PFSK-1 (cell line): Measurements from ENCODE around the gene SLAMF7.

Source experiments
- FOXP2 ChIP-seq: optimal IDR thresholded peaks from 2 replicates; pipeline ENCODE3; 2011; ENCODE audit warnings: borderline replicate concordance, control low read depth, inconsistent platforms; ENCODE audit not compliant: insufficient read depth; ENCODE audit errors: extremely low read length, extremely low read depth
- POLR2AphosphoS5 ChIP-seq: IDR thresholded peaks from 2 replicates; pipeline ENCODE4 v1.6.1; 2012; ENCODE audit warnings: low read depth, mild to moderate bottlenecking, control low read depth, low read length, moderate library complexity
- SIN3A ChIP-seq: IDR thresholded peaks from 2 replicates; pipeline ENCODE4 v1.6.1; 2012; ENCODE audit warnings: mild to moderate bottlenecking, low read length, moderate library complexity, borderline replicate concordance; ENCODE audit not compliant: insufficient read depth
- TAF1 ChIP-seq: IDR thresholded peaks from 2 replicates; pipeline ENCODE4 v1.6.1; 2012; ENCODE audit warnings: low read length, control low read depth, borderline replicate concordance; ENCODE audit not compliant: insufficient read depth
- TF ChIP-seq, protein P1 (sequence below), 2 experiments: IDR thresholded peaks; 2 replicates each; pipeline versions ENCODE4 v1.6.1 to v1.8.0; 2011 to 2012; ENCODE audit warnings: low read depth in 2 of 2, low read length in 2 of 2, control low read depth in 1 of 2, inconsistent platforms in 1 of 2, mild to moderate bottlenecking in 1 of 2, moderate library complexity in 1 of 2; ENCODE audit not compliant: insufficient read depth in 1 of 2

SLAMF7 gene

DNA sequence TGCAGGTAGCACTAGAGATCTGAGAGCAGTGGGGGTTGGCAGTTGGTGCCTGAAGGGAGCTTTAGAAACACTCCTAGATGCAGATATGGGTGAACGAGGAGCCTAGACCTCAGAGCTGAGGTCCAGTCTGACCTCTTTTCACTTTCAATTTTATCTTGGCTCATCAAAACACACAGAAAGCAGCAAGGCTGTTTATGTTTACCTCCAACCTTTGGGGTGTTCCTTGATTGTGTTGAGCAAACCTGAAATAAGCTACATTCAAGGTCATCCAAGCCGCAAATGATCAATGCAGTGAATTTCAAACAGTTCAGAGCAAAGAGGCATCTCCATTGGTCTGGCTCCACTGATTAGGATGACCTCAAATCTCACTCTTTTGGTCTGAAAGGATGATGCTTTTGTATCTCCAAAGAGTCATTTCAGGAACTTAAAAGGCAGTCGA is 58.2 kb downstream of the SLAMF7 start:
- TF ChIP-seq FOXP2 (no peak), SIN3A (no peak), POLR2AphosphoS5 (no peak), TAF1 (no peak)
- TF ChIP-seq, protein P1, sequence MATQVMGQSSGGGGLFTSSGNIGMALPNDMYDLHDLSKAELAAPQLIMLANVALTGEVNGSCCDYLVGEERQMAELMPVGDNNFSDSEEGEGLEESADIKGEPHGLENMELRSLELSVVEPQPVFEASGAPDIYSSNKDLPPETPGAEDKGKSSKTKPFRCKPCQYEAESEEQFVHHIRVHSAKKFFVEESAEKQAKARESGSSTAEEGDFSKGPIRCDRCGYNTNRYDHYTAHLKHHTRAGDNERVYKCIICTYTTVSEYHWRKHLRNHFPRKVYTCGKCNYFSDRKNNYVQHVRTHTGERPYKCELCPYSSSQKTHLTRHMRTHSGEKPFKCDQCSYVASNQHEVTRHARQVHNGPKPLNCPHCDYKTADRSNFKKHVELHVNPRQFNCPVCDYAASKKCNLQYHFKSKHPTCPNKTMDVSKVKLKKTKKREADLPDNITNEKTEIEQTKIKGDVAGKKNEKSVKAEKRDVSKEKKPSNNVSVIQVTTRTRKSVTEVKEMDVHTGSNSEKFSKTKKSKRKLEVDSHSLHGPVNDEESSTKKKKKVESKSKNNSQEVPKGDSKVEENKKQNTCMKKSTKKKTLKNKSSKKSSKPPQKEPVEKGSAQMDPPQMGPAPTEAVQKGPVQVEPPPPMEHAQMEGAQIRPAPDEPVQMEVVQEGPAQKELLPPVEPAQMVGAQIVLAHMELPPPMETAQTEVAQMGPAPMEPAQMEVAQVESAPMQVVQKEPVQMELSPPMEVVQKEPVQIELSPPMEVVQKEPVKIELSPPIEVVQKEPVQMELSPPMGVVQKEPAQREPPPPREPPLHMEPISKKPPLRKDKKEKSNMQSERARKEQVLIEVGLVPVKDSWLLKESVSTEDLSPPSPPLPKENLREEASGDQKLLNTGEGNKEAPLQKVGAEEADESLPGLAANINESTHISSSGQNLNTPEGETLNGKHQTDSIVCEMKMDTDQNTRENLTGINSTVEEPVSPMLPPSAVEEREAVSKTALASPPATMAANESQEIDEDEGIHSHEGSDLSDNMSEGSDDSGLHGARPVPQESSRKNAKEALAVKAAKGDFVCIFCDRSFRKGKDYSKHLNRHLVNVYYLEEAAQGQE (IDR thresholded peaks at IDR 0.05; ENCODE audit: insufficient read depth in 1 of 2, low read depth in 2 of 2, low read length in 2 of 2): no peak

DNA sequence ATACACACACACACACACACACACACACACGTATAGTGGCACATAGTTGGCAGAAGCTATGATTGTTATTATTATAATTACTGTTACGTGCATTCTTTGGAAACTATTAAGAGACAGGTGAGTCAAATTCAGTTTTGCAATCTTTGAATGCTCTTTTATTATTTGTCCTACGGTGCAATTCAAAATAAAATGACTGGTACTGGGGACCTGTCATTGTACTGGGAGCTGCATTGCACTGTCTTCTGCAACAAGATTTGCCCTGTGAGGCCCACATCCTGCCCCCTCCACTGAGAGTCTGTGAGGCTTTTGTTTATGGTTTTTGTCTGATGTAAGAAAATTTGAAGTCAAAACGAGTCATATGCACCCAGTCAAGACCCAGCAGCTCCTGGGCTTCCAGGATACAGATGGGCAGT is 58.8 kb downstream of the SLAMF7 start:
- TF ChIP-seq POLR2AphosphoS5: no peak
- TF ChIP-seq FOXP2: no peak
- TF ChIP-seq, protein P1 (IDR thresholded peaks at IDR 0.05; ENCODE audit: insufficient read depth in 1 of 2, low read depth in 2 of 2, low read length in 2 of 2): no peak
- TF ChIP-seq SIN3A: no peak
- TF ChIP-seq TAF1: no peak

DNA sequence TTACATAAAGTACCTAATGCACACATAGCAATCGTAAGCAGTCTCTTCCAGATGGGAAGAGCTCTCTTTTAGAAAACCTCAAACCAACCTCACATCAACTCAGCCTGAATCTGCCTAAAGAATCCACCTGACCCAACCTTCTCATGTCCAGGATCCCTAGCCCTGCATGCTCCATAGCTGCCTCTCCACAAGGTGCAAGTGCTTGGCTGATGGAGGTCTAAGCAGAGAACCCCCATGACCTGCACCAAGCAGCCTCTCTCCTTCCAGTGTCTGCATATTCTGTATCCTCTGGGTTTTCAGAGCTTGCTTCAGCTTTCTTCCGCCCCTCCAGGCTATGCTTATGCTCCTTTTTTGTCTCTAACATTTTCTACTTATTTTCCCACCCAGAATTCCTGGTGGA is 59.4 kb downstream of the SLAMF7 start:
- TF ChIP-seq, protein P1 (IDR thresholded peaks at IDR 0.05; ENCODE audit: insufficient read depth in 1 of 2, low read depth in 2 of 2, low read length in 2 of 2): no peak

DNA sequence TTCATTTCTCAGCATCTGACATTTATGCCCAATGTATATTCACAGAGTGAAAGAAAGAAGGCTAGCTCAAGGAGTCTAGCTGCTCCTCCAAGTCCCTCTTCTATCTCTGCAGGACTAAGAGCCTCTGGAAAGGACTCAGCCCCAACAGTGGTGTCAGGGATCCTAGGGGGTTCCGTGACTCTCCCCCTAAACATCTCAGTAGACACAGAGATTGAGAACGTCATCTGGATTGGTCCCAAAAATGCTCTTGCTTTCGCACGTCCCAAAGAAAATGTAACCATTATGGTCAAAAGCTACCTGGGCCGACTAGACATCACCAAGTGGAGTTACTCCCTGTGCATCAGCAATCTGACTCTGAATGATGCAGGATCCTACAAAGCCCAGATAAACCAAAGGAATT is 60.6 kb downstream of the SLAMF7 start:
- TF ChIP-seq SIN3A (no peak), TAF1 (no peak), FOXP2 (no peak)
- TF ChIP-seq, protein P1 (IDR thresholded peaks at IDR 0.05; ENCODE audit: insufficient read depth in 1 of 2, low read depth in 2 of 2, low read length in 2 of 2): no peak

DNA sequence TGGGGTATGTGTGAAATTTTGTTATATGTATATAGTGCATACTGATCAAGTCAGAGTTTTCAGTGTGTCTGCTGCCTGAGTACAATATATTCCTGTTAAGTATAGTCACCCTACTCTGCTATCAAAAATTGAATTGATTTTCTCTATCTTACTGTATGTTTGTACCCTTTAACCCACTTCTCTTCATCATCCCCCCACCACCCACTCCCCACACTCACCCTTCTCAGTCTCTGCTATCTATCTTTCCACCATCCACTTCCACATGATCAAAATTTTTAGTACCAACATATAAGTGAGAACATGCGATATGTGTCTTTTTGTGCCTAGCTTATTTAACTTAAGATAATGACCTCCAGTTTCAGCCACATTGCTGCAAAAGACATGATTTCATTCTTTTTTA is 61.1 kb downstream of the SLAMF7 start:
- TF ChIP-seq, protein P1 (IDR thresholded peaks at IDR 0.05; ENCODE audit: insufficient read depth in 1 of 2, low read depth in 2 of 2, low read length in 2 of 2): no peak
- TF ChIP-seq FOXP2 (no peak), POLR2AphosphoS5 (no peak), TAF1 (no peak), SIN3A (no peak)
